ENCODE results near the gene PLXNA3.

- TF ChIP-seq CTCF (conservative IDR thresholded peaks at IDR 0.05; ENCODE audit: low read depth in 2 of 2) (no peak), REST (IDR thresholded peaks at IDR 0.05; ENCODE audit: unreplicated experiment) (no peak), JUNB (IDR thresholded peaks at IDR 0.05; ENCODE audit: unreplicated experiment) (no peak), EZH2 (IDR thresholded peaks at IDR 0.05; ENCODE audit: low read depth, unreplicated experiment) (no peak), POLR2AphosphoS5 (IDR thresholded peaks at IDR 0.05; ENCODE audit: low read depth) (no peak), EZH2phosphoT487 (IDR thresholded peaks at IDR 0.05; ENCODE audit: unreplicated experiment) (no peak), ZNF331 (CRISPR knock-in tag; IDR thresholded peaks at IDR 0.05; ENCODE audit: low read depth) (no peak), CREB1 (CRISPR knock-in tag; IDR thresholded peaks at IDR 0.05; ENCODE audit: low read depth) (no peak), STAT1 (IDR thresholded peaks at IDR 0.05; ENCODE audit: unreplicated experiment) (no peak), NANOG (IDR thresholded peaks at IDR 0.05; ENCODE audit: borderline replicate concordance) (no peak), ZNF462 (CRISPR knock-in tag; IDR thresholded peaks at IDR 0.05) (no peak)
These were observed 37.7 kb upstream of the PLXNA3 start for GRCh38 chrX:154420402-154420756.

All from GM23338 (cell line).